Measurements from ENCODE around the gene MICA.

DNA sequence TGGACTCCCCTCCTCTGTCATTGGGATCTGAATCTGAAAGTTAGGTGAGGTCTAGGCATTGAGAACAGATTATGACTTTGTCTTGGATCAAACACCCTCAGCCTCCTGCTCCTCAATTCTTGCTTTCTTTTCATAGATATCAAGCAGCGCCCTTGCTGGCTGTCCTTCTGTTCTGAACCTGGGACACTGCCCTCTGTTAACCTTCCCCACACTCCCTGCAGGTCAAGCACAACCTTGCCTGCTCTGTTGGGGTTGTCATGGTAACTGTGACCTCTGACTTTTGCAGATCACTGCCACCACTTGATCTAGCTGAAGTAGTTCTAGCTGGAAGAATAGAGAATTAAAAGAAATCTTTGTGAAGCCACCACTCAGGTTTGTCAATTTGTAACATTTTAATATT is 16.4 kb upstream of the MICA start:
- TF ChIP-seq, protein P1, sequence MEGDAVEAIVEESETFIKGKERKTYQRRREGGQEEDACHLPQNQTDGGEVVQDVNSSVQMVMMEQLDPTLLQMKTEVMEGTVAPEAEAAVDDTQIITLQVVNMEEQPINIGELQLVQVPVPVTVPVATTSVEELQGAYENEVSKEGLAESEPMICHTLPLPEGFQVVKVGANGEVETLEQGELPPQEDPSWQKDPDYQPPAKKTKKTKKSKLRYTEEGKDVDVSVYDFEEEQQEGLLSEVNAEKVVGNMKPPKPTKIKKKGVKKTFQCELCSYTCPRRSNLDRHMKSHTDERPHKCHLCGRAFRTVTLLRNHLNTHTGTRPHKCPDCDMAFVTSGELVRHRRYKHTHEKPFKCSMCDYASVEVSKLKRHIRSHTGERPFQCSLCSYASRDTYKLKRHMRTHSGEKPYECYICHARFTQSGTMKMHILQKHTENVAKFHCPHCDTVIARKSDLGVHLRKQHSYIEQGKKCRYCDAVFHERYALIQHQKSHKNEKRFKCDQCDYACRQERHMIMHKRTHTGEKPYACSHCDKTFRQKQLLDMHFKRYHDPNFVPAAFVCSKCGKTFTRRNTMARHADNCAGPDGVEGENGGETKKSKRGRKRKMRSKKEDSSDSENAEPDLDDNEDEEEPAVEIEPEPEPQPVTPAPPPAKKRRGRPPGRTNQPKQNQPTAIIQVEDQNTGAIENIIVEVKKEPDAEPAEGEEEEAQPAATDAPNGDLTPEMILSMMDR (IDR thresholded peaks at IDR 0.05; ENCODE audit: poor library complexity) = no peak
- TF ChIP-seq EZH2 (IDR thresholded peaks at IDR 0.05; ENCODE audit: borderline replicate concordance) (no peak), EZH2phosphoT487 (IDR thresholded peaks at IDR 0.05; ENCODE audit: low read depth, severe bottlenecking, unreplicated experiment) (no peak)
